ENCODE results near the gene TNF. TPM values are rescaled to one million over a fixed set of nuclear protein-coding genes. Genes with fewer than 3 reads are reported as not detected.
A peak's percentile ranks its signal among the peaks of the same experiment; 100 is the strongest.
"Not testable (repeated sequence)": the region's sequence is repeated elsewhere in the genome, so short reads cannot be mapped to it uniquely, and the experiment has no call there.

The TNF gene
- polyA plus RNA-seq, 1 experiment: not detected

DNA sequence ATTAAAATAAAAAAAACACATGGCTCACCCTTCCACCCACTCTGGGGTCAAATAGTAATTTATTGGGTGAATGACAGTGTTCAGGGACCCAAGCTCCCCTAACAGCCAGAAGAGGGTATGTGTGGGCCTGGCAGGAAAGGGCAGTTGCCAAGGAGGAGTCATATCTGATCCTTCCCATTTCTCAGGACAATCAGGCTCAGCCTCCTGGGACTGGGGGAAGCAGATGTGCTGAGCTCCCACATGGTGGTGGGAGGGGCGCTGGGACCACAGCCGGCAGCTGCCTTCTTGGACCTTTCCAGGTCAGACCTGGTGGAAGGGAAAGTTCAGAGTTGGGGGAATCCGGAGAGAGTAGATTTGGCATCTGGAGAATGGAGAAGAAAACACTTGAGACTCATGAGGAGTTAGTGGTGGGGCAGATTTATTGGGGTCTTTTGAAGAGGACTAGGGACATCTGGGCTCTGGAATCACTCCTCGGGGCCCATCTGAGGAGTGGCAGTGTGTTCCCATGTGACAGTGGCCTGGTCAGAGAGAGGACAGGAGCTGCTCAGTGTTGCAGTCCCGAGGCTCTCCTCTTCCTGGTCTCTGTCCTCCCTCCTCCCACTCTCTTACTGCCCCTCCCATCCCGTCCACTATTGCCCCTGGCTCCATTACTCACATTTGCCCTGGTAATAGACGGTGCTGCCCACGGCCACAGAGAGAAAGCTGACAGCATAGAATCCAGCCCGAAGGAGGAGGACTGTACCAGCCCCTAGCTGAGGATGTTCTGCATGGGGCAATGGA lies 13.7 kb downstream of the TNF start:
- Histone ChIP-seq H3K4me3 (ENCODE audit: low read depth, low read length) (no peak overlapping the region), H3K27ac (ENCODE audit: low read depth, low read length) (no peak overlapping the region), H3K27me3 (ENCODE audit: control insufficient read depth, insufficient read depth, low read length) (peaks cover 2% of the 10 kb centered on the region), H3K9me3 (ENCODE audit: control insufficient read depth, insufficient read depth, low read length) (no peaks in the 10 kb centered on the region; the same call in 1 of the 2 replicates)
- ChIA-PET POLR2A (interaction anchor here (0.6 kb wide), 1 partner anchor 42 kb away, joined by 4 read pairs; the partner anchor contains the start of gene NFKBIL1), CTCF (interaction anchor here (0.9 to 5.8 kb wide), 4 partner anchors 8 to 363 kb away, joined by 3 to 47 read pairs (median 10); partner anchors contain the start of genes ATP6V1G2 and LTB)
- TF ChIP-seq CTCF (IDR thresholded peaks at IDR 0.05; ENCODE audit: low read depth, low read length): no peak
- no peak for DNase-seq (ENCODE audit: low read depth, low spot score)

GRCh38 chr6:31590691-31591090 lies 15.3 kb downstream of the TNF start:
- H3K27me3 ChIP-seq (ENCODE audit: control insufficient read depth, insufficient read depth, low read length); DNase-seq (ENCODE audit: low read depth, low spot score); H3K27ac ChIP-seq (ENCODE audit: low read depth, low read length); H3K9me3 ChIP-seq (ENCODE audit: control insufficient read depth, insufficient read depth, low read length); H3K4me3 ChIP-seq (ENCODE audit: low read depth, low read length); POLR2A ChIA-PET: not testable (repeated sequence)
- CTCF ChIA-PET: interaction anchor here (0.5 to 5.8 kb wide), 5 partner anchors 7 to 196 kb away, joined by 3 to 47 read pairs (median 7); partner anchors contain the start of genes ATP6V1G2 and LTB

GRCh38 chr6:31592396-31592771 lies 17.0 kb downstream of the TNF start:
- no peak for TF ChIP-seq CTCF (IDR thresholded peaks at IDR 0.05; ENCODE audit: low read depth, low read length)
- POLR2A ChIA-PET: no interaction called here
- H3K27ac ChIP-seq (ENCODE audit: low read depth, low read length): no peak overlapping the region
- CTCF ChIA-PET: interaction anchor here (1.2 to 10.4 kb wide), 3 partner anchors 8 to 47 kb away, joined by 4 to 388 read pairs (median 8); partner anchors contain the start of genes ATP6V1G2, DDX39B and NFKBIL1
- H3K27me3 ChIP-seq (ENCODE audit: control insufficient read depth, insufficient read depth, low read length): no peaks in the 10 kb centered on the region
- no peak for DNase-seq (ENCODE audit: low read depth, low spot score)
- H3K4me3 ChIP-seq (ENCODE audit: low read depth, low read length): no peak overlapping the region
- H3K9me3 ChIP-seq (ENCODE audit: control insufficient read depth, insufficient read depth, low read length): peaks cover 3% of the 10 kb centered on the region

DNA sequence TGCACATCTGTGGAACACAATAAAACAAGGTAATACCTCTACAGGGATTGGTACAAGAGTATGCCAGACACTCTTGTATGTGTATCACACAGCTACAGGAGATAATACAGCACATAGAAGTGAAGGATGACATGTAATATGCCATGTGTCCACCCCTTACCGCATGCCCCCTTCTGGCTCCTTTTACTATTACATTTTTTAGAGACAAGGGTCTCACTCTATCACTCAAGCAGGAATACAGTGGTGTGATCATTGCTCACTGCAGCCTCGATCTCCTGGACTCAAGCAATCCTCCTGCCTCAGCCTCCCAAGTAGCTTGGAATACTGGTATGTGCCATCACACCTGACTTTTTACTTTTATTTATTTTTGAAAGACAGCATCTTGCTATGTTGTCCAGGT lies 21.6 kb downstream of the TNF start:
- peak; percentile 47 for TF ChIP-seq CTCF (IDR thresholded peaks at IDR 0.05; ENCODE audit: low read depth, low read length)
- no peak for DNase-seq (ENCODE audit: low read depth, low spot score)
- Histone ChIP-seq H3K27me3 (ENCODE audit: control insufficient read depth, insufficient read depth, low read length) (no peaks in the 10 kb centered on the region), H3K27ac (ENCODE audit: low read depth, low read length) (no peak overlapping the region), H3K4me3 (ENCODE audit: low read depth, low read length) (no peak overlapping the region), H3K9me3 (ENCODE audit: control insufficient read depth, insufficient read depth, low read length) (peaks cover 3% of the 10 kb centered on the region)
- ChIA-PET CTCF (interaction anchor here (0.7 to 10.4 kb wide), 15 partner anchors 9 to 104 kb away, joined by 3 to 388 read pairs (median 11); partner anchors contain the start of genes AIF1, ATP6V1G2, DDX39B and LST1), POLR2A (interaction anchor here (0.6 to 1.0 kb wide), 3 partner anchors 18 to 198 kb away, joined by 3 to 12 read pairs (median 3); partner anchors contain the start of genes AIF1 and NFKBIL1)

GRCh38 chr6:31607317-31607716 lies 32.0 kb downstream of the TNF start:
- TF ChIP-seq CTCF (IDR thresholded peaks at IDR 0.05; ENCODE audit: low read depth, low read length): no peak
- H3K27ac ChIP-seq (ENCODE audit: low read depth, low read length): no peak overlapping the region
- no peak overlapping the region for H3K4me3 ChIP-seq (ENCODE audit: low read depth, low read length)
- no peaks in the 10 kb centered on the region for H3K9me3 ChIP-seq (ENCODE audit: control insufficient read depth, insufficient read depth, low read length)
- DNase-seq (ENCODE audit: low read depth, low spot score): no peak
- ChIA-PET POLR2A (no interaction called here), CTCF (interaction anchor here (2.8 kb wide), 1 partner anchor 10 kb away, joined by 17 read pairs; no protein-coding TSS in a partner anchor)
- peaks cover 3% of the 10 kb centered on the region for H3K27me3 ChIP-seq (ENCODE audit: control insufficient read depth, insufficient read depth, low read length)
